ENCODE data around the gene PRCD.
A peak's percentile ranks its signal among the peaks of the same experiment; 100 is the strongest.

The PRCD gene

GRCh38 chr17:76570877-76571471 is 31.1 kb downstream of the PRCD start:
- no peak for DNase-seq (ENCODE audit: low read depth)

DNA sequence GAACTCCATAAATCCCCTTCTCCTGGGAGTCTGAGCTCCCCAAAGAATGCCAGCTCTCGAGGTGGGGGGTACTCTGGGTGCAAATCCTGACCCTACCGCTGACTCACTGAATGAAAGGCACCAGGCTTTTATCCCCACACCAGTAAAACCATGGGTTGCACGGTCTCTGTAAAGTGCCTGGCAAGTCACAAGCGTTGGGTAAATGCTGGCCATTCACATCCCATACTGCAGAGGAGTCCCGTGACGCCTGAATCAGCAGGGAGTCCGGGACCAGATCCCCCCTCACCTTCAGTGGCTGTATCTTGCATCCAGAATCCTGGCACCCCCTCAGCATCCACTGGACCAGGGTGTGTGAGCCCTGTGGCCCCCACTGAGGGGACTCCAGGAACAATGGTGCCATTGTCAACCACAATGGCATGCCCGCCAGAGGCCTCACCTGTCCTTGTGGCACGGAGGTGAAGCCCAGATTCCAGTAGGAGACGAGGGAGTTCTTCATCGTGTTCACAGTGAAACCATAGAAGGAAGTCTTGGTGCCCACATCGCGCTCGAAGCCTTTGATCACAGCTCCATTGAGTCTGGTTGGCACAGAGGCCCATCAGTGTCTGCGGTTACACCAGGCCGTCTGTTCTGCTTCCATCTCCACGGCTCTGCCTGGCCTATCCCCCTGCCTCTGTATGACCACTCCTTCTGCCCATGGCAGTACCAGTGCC is 32.5 kb downstream of the PRCD start:
- no peak for DNase-seq (ENCODE audit: low read depth)

- no peak for DNase-seq (ENCODE audit: low read depth)
Observed at GRCh38 chr17:76573096-76573495, 33.3 kb downstream of the PRCD start.

DNA sequence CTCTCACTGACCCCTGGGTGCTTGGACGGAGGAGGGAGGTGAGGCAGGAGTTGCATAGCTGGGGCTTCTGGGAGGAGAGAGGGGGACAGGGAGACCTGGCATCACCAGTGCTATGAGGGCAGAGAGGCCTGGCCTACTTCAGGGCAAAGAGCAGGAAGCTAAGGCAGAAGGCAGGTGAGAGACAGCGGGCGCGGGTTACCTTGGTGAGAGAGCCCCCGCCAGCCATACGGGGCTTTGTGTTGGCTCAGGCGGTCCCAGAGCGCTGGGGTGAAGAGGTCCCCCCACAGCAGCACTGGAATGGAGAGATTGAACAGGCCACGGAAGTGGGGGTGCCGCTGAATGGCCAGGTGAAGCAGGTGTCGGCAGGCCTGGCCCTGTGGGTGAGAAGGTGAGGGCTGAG is 34.3 kb downstream of the PRCD start:
- no peak for DNase-seq (ENCODE audit: low read depth)

- no peak for DNase-seq (ENCODE audit: low read depth)
Observed at GRCh38 chr17:76575570-76575969, 35.7 kb downstream of the PRCD start.

- no peak for DNase-seq (ENCODE audit: low read depth)
Observed at GRCh38 chr17:76576189-76576588, 36.3 kb downstream of the PRCD start.

DNA sequence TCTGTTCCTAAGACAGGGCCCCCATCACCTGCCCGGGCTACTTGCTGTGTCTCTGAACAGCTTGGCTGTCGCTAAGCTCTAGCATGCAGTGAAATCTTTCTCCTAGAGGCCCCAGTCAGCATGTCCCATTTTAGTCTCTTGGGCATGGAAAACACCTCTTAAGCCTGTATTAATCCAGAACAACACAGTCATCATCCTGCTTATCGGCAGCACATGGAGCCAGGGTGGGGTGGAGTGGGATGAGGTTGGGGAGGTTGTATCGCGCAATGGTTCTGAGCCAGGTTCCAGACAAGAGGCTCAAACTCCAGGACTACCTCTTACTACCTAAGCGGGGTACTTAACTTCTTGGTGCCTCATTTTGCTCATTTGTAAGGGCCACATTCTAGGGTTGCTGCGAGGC is 38.0 kb downstream of the PRCD start:
- no peak for DNase-seq (ENCODE audit: low read depth)

- DNase-seq (ENCODE audit: low read depth) = no peak
Observed at GRCh38 chr17:76578376-76578775, 38.5 kb downstream of the PRCD start.

GRCh38 chr17:76579281-76579680 is 39.4 kb downstream of the PRCD start:
- DNase-seq (ENCODE audit: low read depth) = no peak

- no peak for DNase-seq (ENCODE audit: low read depth)
Observed at GRCh38 chr17:76581515-76581914, 41.7 kb downstream of the PRCD start.

- no peak for DNase-seq (ENCODE audit: low read depth)
Observed at GRCh38 chr17:76582660-76583059, 42.8 kb downstream of the PRCD start.

GRCh38 chr17:76584427-76585032 is 44.7 kb downstream of the PRCD start:
- DNase-seq (ENCODE audit: low read depth) = no peak

- DNase-seq (ENCODE audit: low read depth) = no peak
Observed at GRCh38 chr17:76585033-76585648, 45.3 kb downstream of the PRCD start.

- DNase-seq (ENCODE audit: low read depth) = peak; percentile 22
Observed at GRCh38 chr17:76585649-76586593, 46.1 kb downstream of the PRCD start, which contains the start of gene ST6GALNAC2. Gene ST6GALNAC2, minus strand, starts transcription at chr17:76585860. Its CDS starts 52 bp downstream, at chr17:76585808.

- DNase-seq (ENCODE audit: low read depth) = no peak
Observed at GRCh38 chr17:76586741-76587487, 47.1 kb downstream of the PRCD start.

DNA sequence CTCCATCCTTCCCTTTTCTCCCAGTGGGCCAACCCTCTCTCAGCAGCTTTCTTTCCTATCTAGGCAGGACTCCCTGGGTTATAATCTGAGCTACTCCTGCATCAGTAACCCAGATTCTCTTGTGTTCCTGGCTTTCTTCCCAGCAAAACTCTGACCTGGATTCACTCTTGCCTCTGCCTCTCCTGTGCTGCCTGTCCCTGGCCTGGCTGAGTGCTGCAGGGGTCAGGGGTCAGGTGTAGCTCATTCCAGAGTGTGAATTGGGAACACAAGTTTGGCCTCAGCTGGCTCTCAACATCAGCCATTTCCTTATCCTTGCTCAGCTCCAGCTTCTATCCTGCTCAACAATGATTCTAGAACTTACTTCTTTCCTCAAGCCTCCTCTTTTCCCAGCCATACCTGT is 48.3 kb downstream of the PRCD start:
- DNase-seq (ENCODE audit: low read depth) = no peak

- DNase-seq (ENCODE audit: low read depth) = no peak
Observed at GRCh38 chr17:76593384-76593826, 53.6 kb downstream of the PRCD start.

DNA sequence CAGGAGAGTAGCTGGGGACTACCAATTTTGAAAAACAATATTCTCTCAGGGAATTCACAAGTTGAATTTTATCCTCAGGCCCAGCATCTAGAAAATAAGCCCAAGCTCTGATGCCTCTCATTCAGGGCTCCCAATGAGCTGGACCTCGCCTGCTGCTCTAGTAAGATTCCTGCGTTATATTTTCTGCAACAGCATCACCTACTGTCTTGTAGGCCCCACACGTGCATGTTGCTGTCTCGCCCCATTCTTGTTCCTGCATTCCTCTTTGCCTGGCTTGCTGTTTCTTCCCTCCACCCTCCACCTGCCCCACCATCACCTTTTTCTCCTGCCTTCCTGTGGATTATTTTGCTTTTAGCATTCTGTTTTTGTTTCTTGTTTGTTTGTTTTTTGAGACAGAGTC is 54.1 kb downstream of the PRCD start:
- no peak for DNase-seq (ENCODE audit: low read depth)

- DNase-seq (ENCODE audit: low read depth) = no peak
Observed at GRCh38 chr17:76594690-76595089, 54.8 kb downstream of the PRCD start.
